GM19455 (cell line): ENCODE measurements around the gene THAP12.

ENCODE experiments used
- ATAC-seq: cut with Tn5 transposase; IDR thresholded peaks from one replicate; pipeline ENCODE4 v1.9.1; 2021; ENCODE audit not compliant: unreplicated experiment

The THAP12 gene

GRCh38 chr11:76380159-76380976 is 564 bp downstream of the THAP12 start:
- peak; percentile 14 for ATAC-seq

GRCh38 chr11:76379807-76380158 is 1.1 kb downstream of the THAP12 start:
- ATAC-seq = no peak

- ATAC-seq = peak; percentile 29
Measured at GRCh38 chr11:76376746-76377558, 4.0 kb downstream of the THAP12 start.

GRCh38 chr11:76371170-76371569 is 9.8 kb downstream of the THAP12 start:
- peak; percentile 52 for ATAC-seq

GRCh38 chr11:76369406-76369805 is 11.5 kb downstream of the THAP12 start:
- ATAC-seq = no peak

- no peak for ATAC-seq
Measured at GRCh38 chr11:76368490-76368889, 12.4 kb downstream of the THAP12 start.

GRCh38 chr11:76365038-76365679 is 15.8 kb downstream of the THAP12 start:
- no peak for ATAC-seq

GRCh38 chr11:76362716-76363115 is 18.2 kb downstream of the THAP12 start:
- ATAC-seq = no peak

- ATAC-seq = no peak
Measured at GRCh38 chr11:76361776-76362175, 19.2 kb downstream of the THAP12 start.

GRCh38 chr11:76361374-76361773 is 19.6 kb downstream of the THAP12 start:
- ATAC-seq = no peak

GRCh38 chr11:76355172-76355571 is 25.8 kb downstream of the THAP12 start:
- no peak for ATAC-seq

GRCh38 chr11:76348348-76348747 is 32.6 kb downstream of the THAP12 start:
- no peak for ATAC-seq

- no peak for ATAC-seq
Measured at GRCh38 chr11:76347466-76347865, 33.5 kb downstream of the THAP12 start.

GRCh38 chr11:76339221-76339620 is 41.7 kb downstream of the THAP12 start:
- no peak for ATAC-seq

GRCh38 chr11:76337923-76338322 is 43.0 kb downstream of the THAP12 start:
- no peak for ATAC-seq

- ATAC-seq = no peak
Measured at GRCh38 chr11:76337469-76337868, 43.5 kb downstream of the THAP12 start.

GRCh38 chr11:76336597-76336996 is 44.3 kb downstream of the THAP12 start:
- no peak for ATAC-seq

GRCh38 chr11:76335842-76336241 is 45.1 kb downstream of the THAP12 start:
- ATAC-seq = no peak

- ATAC-seq = no peak
Measured at GRCh38 chr11:76334826-76335389, 46.0 kb downstream of the THAP12 start.

GRCh38 chr11:76330651-76331050 is 50.3 kb downstream of the THAP12 start:
- no peak for ATAC-seq

GRCh38 chr11:76329983-76330382 is 50.9 kb downstream of the THAP12 start:
- no peak for ATAC-seq
